GM12878 (cell line): Measurements from ENCODE around the gene S1PR4. TPM values are rescaled to one million over a fixed set of nuclear protein-coding genes. Genes with fewer than 3 reads are reported as not detected.
"Not testable (repeated sequence)": the region's sequence is repeated elsewhere in the genome, so short reads cannot be mapped to it uniquely, and the experiment has no call there.

Experiments used
- ATAC-seq: fragments of 200-7000 bp; cut with Tn5 transposase; 3 replicates; pipeline ENCODE4 v1.9.1; 2020; ENCODE audit warnings: mild to moderate bottlenecking, moderate library complexity
- BruUV-seq: library from RNA; stranded (reverse); fragments of 400-500 nt; replicated peaks from 2 replicates; lab custom pipeline; 2021; lab: Mats Ljungman, UMichigan
- CTCF ChIA-PET: fragments of 300-600 bp; sonication (Branson Sonifier 250); formaldehyde crosslinking; extraction: SDS; loops from one replicate; lab custom pipeline; 2021; ENCODE audit warnings: inconsistent platforms; lab: Yijun Ruan, JAX
- POLR2A ChIA-PET: fragments of 350-600 bp; formaldehyde crosslinking; extraction: SDS; loops from one replicate; lab custom pipeline; 2021; ENCODE audit warnings: inconsistent platforms; lab: Charles Lee
- RAD21 ChIA-PET: fragments of 300-600 bp; sonication (Branson Sonifier 250); formaldehyde crosslinking; loops from one replicate; lab custom pipeline; 2023; ENCODE audit warnings: antibody characterized with exemption; ENCODE audit not compliant: unreplicated experiment; lab: Charles Lee
- SMC1A ChIA-PET: fragments of 300-600 bp; sonication (Branson Sonifier 250); formaldehyde crosslinking; loops from one replicate; lab custom pipeline; 2023; ENCODE audit not compliant: unreplicated experiment, uncharacterized antibody; lab: Charles Lee
- DNase-seq: peaks from one replicate; pipeline ENCODE4 v3.0.0-alpha.2; 2011; ENCODE audit warnings: low read depth, low spot score
- FAIRE-seq: peaks from 3 replicates; lab custom pipeline; 2011; peaks lifted over from hg19 to GRCh38; lab: Jason Lieb, UNC
- H2AFZ ChIP-seq: 2 replicates; pipeline ENCODE4 v1.6.0; 2011; ENCODE audit warnings: low read depth, low read length, control low read depth; ENCODE audit not compliant: control insufficient read depth
- H3K27ac ChIP-seq: 2 replicates; pipeline ENCODE4 v1.5.1; 2011; ENCODE audit warnings: control low read depth; ENCODE audit not compliant: control insufficient read depth, insufficient read depth
- H3K27me3 ChIP-seq, 2 experiments: replicated peaks in 1 of 2; 2 replicates each; pipeline versions ENCODE4 v1.6.0 to v1.6.1; 2011; ENCODE audit warnings: low read length in 1 of 2; ENCODE audit not compliant: control insufficient read depth in 2 of 2, insufficient read depth in 2 of 2
- H3K36me3 ChIP-seq, 2 experiments: 2 replicates each; pipeline ENCODE4 v1.5.1; 2011; ENCODE audit warnings: low read length in 1 of 2; ENCODE audit not compliant: control insufficient read depth in 2 of 2, insufficient read depth in 2 of 2
- H3K4me1 ChIP-seq: 2 replicates; pipeline ENCODE4 v1.6.1; 2011; ENCODE audit warnings: mild to moderate bottlenecking, low read length, moderate library complexity, mixed read lengths; ENCODE audit not compliant: control insufficient read depth, insufficient read depth
- H3K4me2 ChIP-seq: 2 replicates; pipeline ENCODE4 v1.6.0; 2011; ENCODE audit warnings: control low read depth; ENCODE audit not compliant: control insufficient read depth, insufficient read depth
- H3K4me3 ChIP-seq: fragments of 200-600 bp; sonication (generic); 2 replicates; pipeline ENCODE4 v1.5.1; 2016
- H3K79me2 ChIP-seq: 2 replicates; pipeline ENCODE4 v1.6.0; 2011; ENCODE audit warnings: low read length; ENCODE audit not compliant: control insufficient read depth, insufficient read depth
- H3K9ac ChIP-seq: 2 replicates; pipeline ENCODE4 v1.8.0; 2011; ENCODE audit warnings: low read length, control low read depth, mixed read lengths; ENCODE audit not compliant: control insufficient read depth, insufficient read depth
- H3K9me3 ChIP-seq: replicated peaks from 3 replicates; pipeline ENCODE4 v1.5.1; 2011; ENCODE audit warnings: mild to moderate bottlenecking, low read length; ENCODE audit not compliant: control insufficient read depth, insufficient read depth
- H4K20me1 ChIP-seq: 2 replicates; pipeline ENCODE4 v1.6.0; 2011; ENCODE audit not compliant: control insufficient read depth, insufficient read depth
- BCL11A ChIP-seq: IDR thresholded peaks from 2 replicates; pipeline ENCODE4 v1.6.1; 2011; ENCODE audit warnings: low read depth, low read length
- HDGF ChIP-seq: fragments of 450-650 bp; IDR thresholded peaks from 2 replicates; pipeline ENCODE4 v1.6.1; 2016; ENCODE audit warnings: antibody characterized with exemption
- LARP7 ChIP-seq: fragments of 450-650 bp; IDR thresholded peaks from 2 replicates; pipeline ENCODE4 v1.6.1; 2017; ENCODE audit warnings: mild to moderate bottlenecking
- MXI1 ChIP-seq: fragments of 150-350 bp; IDR thresholded peaks from 2 replicates; pipeline ENCODE4 v1.6.1; 2011; ENCODE audit warnings: low read depth, mild to moderate bottlenecking, inconsistent platforms, low read length, improper control_type of control experiment
- POLR2A ChIP-seq: IDR thresholded peaks from 2 replicates; pipeline ENCODE4 v1.6.1; 2011; ENCODE audit warnings: low read depth, mild to moderate bottlenecking, low read length
- ZBTB33 ChIP-seq: fragments of 450-650 bp; IDR thresholded peaks from 2 replicates; pipeline ENCODE4 v1.6.1; 2017; ENCODE audit warnings: mild to moderate bottlenecking
- ZNF687 ChIP-seq: fragments of 450-650 bp; IDR thresholded peaks from 2 replicates; pipeline ENCODE4 v1.6.1; 2017; ENCODE audit warnings: mild to moderate bottlenecking, moderate library complexity
- WGBS: methylation state at CpG from one replicate; pipeline ENCODE4 v1.1.6; 2016; ENCODE audit warnings: low lambda C conversion rate; ENCODE audit not compliant: insufficient replicate concordance, insufficient coverage; ENCODE audit errors: missing lambda C conversion rate; 5-methylcytosine and 5-hydroxymethylcytosine counted together
- in situ Hi-C: fragments of 300-500 bp; cut with MboI; formaldehyde crosslinking; loops from 9 replicates; pipeline ENCODE4 v1.14.3; 2018; ENCODE audit warnings: mixed read lengths
- intact Hi-C: fragments of 100-400 bp; cut with micrococcal nuclease; formaldehyde crosslinking; loops from one replicate; pipeline ENCODE4 v1.14.2; 2022; ENCODE audit not compliant: unreplicated experiment
- polyA plus RNA-seq, 11 experiments: library from polyadenylated mRNA; depleted of rRNA in 4 of 11; unstranded in 6 of 11; stranded (reverse) in 5 of 11; fragments of >200 nt; fragmentation: Nextera tagmentation in 4 of 11; fragmentation: Illumina TruSeq in 1 of 11; extraction: Ambion mirVana in 4 of 11; extraction: Trizol in 1 of 11; gene quantifications; 1 replicate in 1 of 11; 2 replicates in 10 of 11; pipeline versions ENCODE4 v1.2.1 to v1.2.3, GENCODE V29; 2011 to 2016; ENCODE audit warnings: inconsistent platforms in 2 of 11, missing spikeins in 2 of 11, low read depth in 1 of 11
- total RNA-seq, 4 experiments: library from RNA; depleted of rRNA in 3 of 4; stranded (reverse); fragments of >200 nt in 3 of 4; fragmentation: Illumina TruSeq in 1 of 4; extraction: Trizol in 1 of 4; gene quantifications; 2 replicates each; pipeline versions ENCODE4 v1.2.1 to v1.2.3, GENCODE V29; 2013 to 2021

Gene S1PR4
- total and polyA plus RNA-seq, 10 of the 15 experiments (the other 5 are each of a cell fraction or from before 2014, with no cell fraction given) = 0.19 to 57.7 (median 32.4) TPM; not detected in 1

- Histone ChIP-seq H3K9me3 (no peaks in the 10 kb centered on the region), H3K79me2 (peaks cover 46% of the 10 kb centered on the region), H3K36me3 (peaks cover 5 to 6% of the 10 kb centered on the region in 2 experiments; a peak in 3 of 4 replicates), H3K9ac (no peak overlapping the region), H3K27me3 (no peaks in the 10 kb centered on the region), H2AFZ (no peak overlapping the region), H3K4me2 (no peak overlapping the region), H3K27ac (no peak overlapping the region), H4K20me1 (no peaks in the 10 kb centered on the region)
- intact Hi-C loops = no loop called here
- ChIA-PET RAD21 (no interaction called here), POLR2A (interaction anchor here (0.7 kb wide), 1 partner anchor 127 kb away, joined by 3 read pairs; no protein-coding TSS in a partner anchor), CTCF (no interaction called here), SMC1A (no interaction called here)
- no TSS peak for BruUV-seq
- WGBS = 93% methylated on average over 44 of the region's 46 CpGs
- FAIRE-seq (no peak), ATAC-seq (no peak)
- in situ Hi-C loops = no loop called here
- TF ChIP-seq MXI1 = no peak
- TF ChIP-seq ZBTB33 = no peak
- TF ChIP-seq BCL11A = no peak
- no peak for TF ChIP-seq ZNF687
- TF ChIP-seq POLR2A = no peak
- no peak for TF ChIP-seq LARP7
- TF ChIP-seq HDGF = no peak
- TF ChIP-seq, all 136 proteins: peak for 0
- Histone ChIP-seq H3K4me1 (peaks cover 11% of the 10 kb centered on the region), H3K4me3 (no peak overlapping the region)
- DNase-seq = no peak
Observed at GRCh38 chr19:3190921-3191805, 12.6 kb downstream of the S1PR4 start.

GRCh38 chr19:3191806-3192104 lies 13.2 kb downstream of the S1PR4 start:
- POLR2A ChIA-PET, in situ Hi-C loops, ATAC-seq, H3K4me3 ChIP-seq, H3K27ac ChIP-seq, H3K27me3 ChIP-seq, H4K20me1 ChIP-seq, FAIRE-seq, RAD21 ChIA-PET, DNase-seq, H2AFZ ChIP-seq, SMC1A ChIA-PET, H3K9ac ChIP-seq, H3K9me3 ChIP-seq, BruUV-seq, intact Hi-C loops, H3K36me3 ChIP-seq, H3K4me2 ChIP-seq, CTCF ChIA-PET: not testable (repeated sequence)
- 86% methylated on average over 12 of the region's 12 CpGs for WGBS
- Histone ChIP-seq H3K79me2 (peaks cover 40% of the 10 kb centered on the region), H3K4me1 (peaks cover 10% of the 10 kb centered on the region)
